CD14-positive monocyte (primary cell): ENCODE results near the gene OR2B6. TPM values are rescaled to one million over a fixed set of nuclear protein-coding genes. Genes with fewer than 3 reads are reported as not detected.
"Not testable (repeated sequence)": the region's sequence is repeated elsewhere in the genome, so short reads cannot be mapped to it uniquely, and the experiment has no call there.

Experiments used
- DNase-seq, 3 donors: peaks; one replicate each; pipeline ENCODE4 v3.0.0-alpha.2; 2011 to 2022
- H2AFZ ChIP-seq: 2 replicates; pipeline ENCODE4 v1.6.0; 2012; ENCODE audit warnings: mild to moderate bottlenecking, low read depth, low read length, inconsistent platforms; ENCODE audit not compliant: insufficient read depth, poor library complexity, severe bottlenecking
- H3K27ac ChIP-seq, 2 donors: 1 replicate in 1 of 2; 2 replicates in 1 of 2; pipeline ENCODE4 v1.5.1; 2012 to 2013; ENCODE audit warnings: low read length in 2 of 2, control low read depth in 1 of 2, inconsistent platforms in 1 of 2, low read depth in 1 of 2, mild to moderate bottlenecking in 1 of 2
- H3K27me3 ChIP-seq, 2 donors: one replicate each; pipeline versions ENCODE4 v1.6.0 to v1.6.1; 2011 to 2013; ENCODE audit warnings: low read length in 2 of 2; ENCODE audit not compliant: control insufficient read depth in 2 of 2, insufficient read depth in 2 of 2
- H3K36me3 ChIP-seq, 2 donors: replicated peaks in 1 of 2; 1 replicate in 1 of 2; 2 replicates in 1 of 2; pipeline versions ENCODE4 v1.5.1 to v1.6.1; 2012 to 2013; ENCODE audit warnings: low read length in 2 of 2, control low read depth in 1 of 2, inconsistent platforms in 1 of 2, mild to moderate bottlenecking in 1 of 2; ENCODE audit not compliant: insufficient read depth in 2 of 2, control insufficient read depth in 1 of 2
- H3K4me1 ChIP-seq, 2 donors: 1 replicate in 1 of 2; 2 replicates in 1 of 2; pipeline versions ENCODE4 v1.5.1 to v1.6.1; 2012 to 2013; ENCODE audit warnings: low read length in 2 of 2, control low read depth in 1 of 2, inconsistent platforms in 1 of 2, mild to moderate bottlenecking in 1 of 2, moderate library complexity in 1 of 2; ENCODE audit not compliant: insufficient read depth in 2 of 2, control insufficient read depth in 1 of 2
- H3K4me2 ChIP-seq: replicated peaks from 2 replicates; pipeline ENCODE3; 2012; ENCODE audit warnings: low read length, moderate library complexity, mild to moderate bottlenecking; ENCODE audit not compliant: poor library complexity, severe bottlenecking; ENCODE audit errors: extremely low read depth
- H3K4me3 ChIP-seq, 3 experiments: fragments of 200-600 bp in 1 of 3; sonication (generic) in 1 of 3; replicated peaks in 1 of 3; 1 replicate in 2 of 3; 2 replicates in 1 of 3; pipeline ENCODE4 v1.5.1; 2011 to 2013; ENCODE audit warnings: low read length in 3 of 3, mild to moderate bottlenecking in 3 of 3, control low read depth in 2 of 3, low read depth in 2 of 3, inconsistent platforms in 1 of 3, moderate library complexity in 1 of 3
- H3K79me2 ChIP-seq: 2 replicates; pipeline ENCODE4 v1.6.0; 2012; ENCODE audit warnings: mild to moderate bottlenecking, control low read depth, inconsistent platforms, low read length, moderate library complexity; ENCODE audit not compliant: insufficient read depth
- H3K9ac ChIP-seq: 2 replicates; pipeline ENCODE4 v1.6.0; 2017; ENCODE audit warnings: low read length, mild to moderate bottlenecking; ENCODE audit not compliant: insufficient read depth, poor library complexity, severe bottlenecking
- H3K9me3 ChIP-seq, 2 donors: replicated peaks in 1 of 2; 1 replicate in 1 of 2; 2 replicates in 1 of 2; pipeline versions ENCODE4 v1.5.1 to v1.6.1; 2012 to 2013; ENCODE audit warnings: low read length in 2 of 2, control low read depth in 1 of 2; ENCODE audit not compliant: control insufficient read depth in 1 of 2, insufficient read depth in 1 of 2
- H4K20me1 ChIP-seq: 2 replicates; pipeline ENCODE4 v1.6.0; 2012; ENCODE audit warnings: mild to moderate bottlenecking, low read length, control low read depth, moderate library complexity; ENCODE audit not compliant: insufficient read depth
- H3K27ac Mint-ChIP-seq, 7 donors: one replicate each; pipeline ENCODE4 v1.8.0; 2020; ENCODE audit warnings: mild to moderate bottlenecking in 7 of 7, mixed read lengths in 7 of 7, moderate library complexity in 6 of 7, inconsistent platforms in 2 of 7
- H3K27me3 Mint-ChIP-seq, 3 donors: one replicate each; pipeline ENCODE4 v1.8.0; 2021 to 2022; ENCODE audit warnings: low read depth in 3 of 3, mild to moderate bottlenecking in 3 of 3, mixed read lengths in 3 of 3, moderate library complexity in 3 of 3, inconsistent platforms in 1 of 3
- H3K36me3 Mint-ChIP-seq, 2 donors: one replicate each; pipeline ENCODE4 v1.8.0; 2020; ENCODE audit warnings: mixed read lengths in 2 of 2, inconsistent platforms in 1 of 2, mild to moderate bottlenecking in 1 of 2
- H3K4me1 Mint-ChIP-seq: one replicate; pipeline ENCODE4 v1.8.0; 2020; ENCODE audit warnings: mild to moderate bottlenecking, mixed read lengths
- H3K4me3 Mint-ChIP-seq, 2 donors: one replicate each; pipeline ENCODE4 v1.8.0; 2020; ENCODE audit warnings: mild to moderate bottlenecking in 2 of 2, mixed read lengths in 2 of 2, moderate library complexity in 1 of 2
- H3K9me3 Mint-ChIP-seq, 7 donors: one replicate each; pipeline ENCODE4 v1.8.0; 2020 to 2022; ENCODE audit warnings: mixed read lengths in 7 of 7, mild to moderate bottlenecking in 6 of 7, moderate library complexity in 6 of 7, inconsistent platforms in 2 of 7
- CTCF ChIP-seq: fragments of 200-600 bp; IDR thresholded peaks from one replicate; pipeline ENCODE4 v1.8.0; 2022; ENCODE audit warnings: antibody characterized with exemption, mild to moderate bottlenecking
- WGBS: methylation state at CpG from one replicate; pipeline ENCODE4 v1.1.5; 2013; ENCODE audit warnings: missing lambda C conversion rate; ENCODE audit not compliant: insufficient coverage; 5-methylcytosine and 5-hydroxymethylcytosine counted together
- intact Hi-C, 2 donors: fragments of 100-400 bp; cut with micrococcal nuclease; formaldehyde crosslinking; loops; one replicate each; pipeline versions ENCODE4 v1.15.0 to v1.15.1; 2023
- polyA plus RNA-seq, 3 donors: library from polyadenylated mRNA; depleted of rRNA in 1 of 3; unstranded in 2 of 3; stranded (reverse) in 1 of 3; fragments of 300-500 nt in 2 of 3; fragments of >200 nt in 1 of 3; fragmentation: Illumina TruSeq in 2 of 3; gene quantifications; 1 replicate in 2 of 3; 2 replicates in 1 of 3; pipeline ENCODE4 v1.2.3, GENCODE V29; 2012 to 2021

The OR2B6 gene
- polyA plus RNA-seq, 3 donors = not detected

GRCh38 chr6:27931209-27931608, 25.8 kb upstream of the OR2B6 start:
- Histone ChIP-seq H3K4me2 (no peak overlapping the region), H3K4me1 (no peaks in the 10 kb centered on the region), H4K20me1 (no peaks in the 10 kb centered on the region), H3K9me3 (peaks cover 0 to 7% of the 10 kb centered on the region in 2 donors), H3K27ac (no peak overlapping the region), H3K4me3 (no peak overlapping the region), H3K27me3 (peaks cover 0 to 2% of the 10 kb centered on the region in 2 donors), H3K36me3 (no peaks in the 10 kb centered on the region), H3K79me2 (no peaks in the 10 kb centered on the region), H2AFZ (no peak overlapping the region), H3K9ac (no peak overlapping the region)
- H3K4me1 Mint-ChIP-seq = no peaks in the 10 kb centered on the region
- intact Hi-C loops = no loop called here
- peaks cover 3 to 16% (median 6%) of the 10 kb centered on the region in 7 donors for H3K9me3 Mint-ChIP-seq
- WGBS = no CpG with 5 or more reads among the region's 2 CpGs
- no peak overlapping the region for H3K4me3 Mint-ChIP-seq
- H3K36me3 Mint-ChIP-seq = no peaks in the 10 kb centered on the region
- DNase-seq = no peak
- no peak overlapping the region for H3K27ac Mint-ChIP-seq
- peaks cover 0 to 4% (median 3%) of the 10 kb centered on the region in 3 donors for H3K27me3 Mint-ChIP-seq
- no peak for TF ChIP-seq CTCF

GRCh38 chr6:27940766-27941165, 16.3 kb upstream of the OR2B6 start:
- Mint-ChIP-seq H3K36me3 (no peaks in the 10 kb centered on the region), H3K4me1 (no peaks in the 10 kb centered on the region), H3K27ac (no peak overlapping the region), H3K27me3 (peaks cover 3 to 7% (median 4%) of the 10 kb centered on the region in 3 donors), H3K9me3 (peaks cover 0 to 6% (median 4%) of the 10 kb centered on the region in 7 donors), H3K4me3 (no peak overlapping the region)
- H3K4me1 ChIP-seq = no peaks in the 10 kb centered on the region
- no peak overlapping the region for H3K4me3 ChIP-seq
- DNase-seq = no peak
- no peak overlapping the region for H3K9ac ChIP-seq
- H3K79me2 ChIP-seq = no peaks in the 10 kb centered on the region
- intact Hi-C loops = no loop called here
- H3K4me2 ChIP-seq = no peak overlapping the region
- H3K27me3 ChIP-seq = peaks cover 0 to 2% of the 10 kb centered on the region in 2 donors
- no peak for TF ChIP-seq CTCF
- no CpG with 5 or more reads among the region's 1 CpG for WGBS
- no peak overlapping the region for H2AFZ ChIP-seq
- H3K36me3 ChIP-seq = no peaks in the 10 kb centered on the region
- no peak overlapping the region for H3K27ac ChIP-seq
- no peaks in the 10 kb centered on the region for H3K9me3 ChIP-seq
- no peaks in the 10 kb centered on the region for H4K20me1 ChIP-seq

GRCh38 chr6:27943072-27943471, 14.0 kb upstream of the OR2B6 start:
- H3K9me3 Mint-ChIP-seq, H3K9me3 ChIP-seq, H3K27me3 Mint-ChIP-seq, H3K4me3 ChIP-seq, H3K4me1 Mint-ChIP-seq, H3K79me2 ChIP-seq, H4K20me1 ChIP-seq, H3K36me3 ChIP-seq, H3K27ac ChIP-seq, H3K27ac Mint-ChIP-seq, intact Hi-C loops, H3K27me3 ChIP-seq, H3K4me2 ChIP-seq, H2AFZ ChIP-seq, H3K36me3 Mint-ChIP-seq, H3K4me1 ChIP-seq, H3K9ac ChIP-seq, H3K4me3 Mint-ChIP-seq, DNase-seq: not testable (repeated sequence)
- 73% methylated on average over 6 of the region's 6 CpGs for WGBS
